ENCODE measurements around the gene TSFM. TPM values are rescaled to one million over a fixed set of nuclear protein-coding genes. Genes with fewer than 3 reads are reported as not detected.
"Not testable (repeated sequence)": the region's sequence is repeated elsewhere in the genome, so short reads cannot be mapped to it uniquely, and the experiment has no call there.

TSFM gene
- total RNA-seq, 1 experiment from 2014 or later, result 49.0 TPM

DNA sequence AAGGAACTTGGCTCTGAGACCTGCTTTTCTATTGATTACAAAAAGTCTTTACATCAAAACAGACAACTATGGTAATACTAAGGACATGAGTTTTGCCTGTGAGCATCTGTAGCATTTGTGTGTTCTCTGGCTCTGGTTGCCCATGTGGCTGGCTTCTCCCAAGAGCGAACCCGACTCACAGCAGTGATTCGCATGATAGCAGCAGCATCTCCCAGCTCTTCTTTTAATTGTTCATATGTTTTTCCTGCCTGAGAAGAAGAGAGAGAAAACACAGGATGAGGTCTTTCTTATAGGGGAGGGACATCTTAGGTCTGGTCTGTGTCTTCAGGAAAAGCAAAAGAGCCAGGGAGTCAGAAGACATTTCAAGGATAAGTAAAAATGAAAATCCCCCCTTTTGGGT, 18.4 kb downstream of the TSFM start:
- in situ Hi-C loops (cut with HindIII; ENCODE audit: low pct_unique_long_range_greater_than_20kb, low sequenced_read_pairs), result no loop called here
- DNase-seq (ENCODE audit: low read depth), result no peak

DNA sequence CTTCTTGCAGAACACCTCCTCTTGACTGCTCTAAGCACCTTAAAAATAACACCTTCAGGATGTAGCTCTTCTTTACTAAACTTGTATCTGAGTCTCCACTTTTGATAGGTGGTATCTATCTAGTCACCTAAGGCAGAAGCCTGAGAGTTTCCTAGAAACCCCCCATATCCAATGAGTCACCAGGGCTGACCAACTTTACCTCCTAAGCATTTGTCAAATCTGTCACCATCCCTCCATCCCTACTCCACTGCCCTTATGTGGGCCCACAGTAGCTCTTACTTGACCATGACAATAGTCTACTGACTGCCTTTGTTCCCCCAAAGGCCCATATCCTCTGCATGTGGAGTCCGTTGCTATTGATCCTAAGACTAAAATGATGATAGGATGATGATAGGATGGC, 20.0 kb downstream of the TSFM start:
- in situ Hi-C loops (cut with HindIII; ENCODE audit: low pct_unique_long_range_greater_than_20kb, low sequenced_read_pairs), result no loop called here

DNA sequence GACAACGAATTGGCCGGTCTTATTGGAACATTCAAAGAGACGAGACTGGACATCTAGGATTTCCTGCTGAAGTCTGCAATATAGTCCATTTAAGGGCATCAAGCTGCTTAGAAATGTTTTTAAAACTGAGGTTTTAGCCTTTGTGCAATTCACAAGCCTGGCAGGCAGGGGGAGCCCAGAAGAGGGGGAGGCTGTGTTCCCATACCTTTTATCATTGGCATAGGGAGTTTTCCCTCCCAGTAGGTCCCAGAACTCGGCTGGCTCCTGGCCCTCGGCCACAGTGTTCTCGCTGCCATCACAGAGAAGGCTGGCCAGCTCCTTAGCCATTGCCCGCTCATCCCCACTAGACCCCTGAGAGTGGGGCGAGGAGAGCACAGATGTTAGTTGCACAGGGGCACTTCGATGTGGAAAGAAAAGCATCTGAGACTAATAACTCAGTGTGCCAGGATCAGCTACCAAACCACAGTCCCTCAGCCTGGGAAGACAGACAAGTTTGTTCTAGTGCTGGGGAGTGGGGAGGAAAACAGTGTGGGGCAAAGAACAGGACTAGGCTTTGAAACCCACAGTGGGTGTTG, 20.8 kb downstream of the TSFM start:
- peak; percentile 31 for DNase-seq (ENCODE audit: low read depth)
- in situ Hi-C loops (cut with HindIII; ENCODE audit: low pct_unique_long_range_greater_than_20kb, low sequenced_read_pairs), result no loop called here

More for the DNA sequence above, 20.0 kb downstream of the TSFM start:
- no peak for DNase-seq (ENCODE audit: low read depth)

DNA sequence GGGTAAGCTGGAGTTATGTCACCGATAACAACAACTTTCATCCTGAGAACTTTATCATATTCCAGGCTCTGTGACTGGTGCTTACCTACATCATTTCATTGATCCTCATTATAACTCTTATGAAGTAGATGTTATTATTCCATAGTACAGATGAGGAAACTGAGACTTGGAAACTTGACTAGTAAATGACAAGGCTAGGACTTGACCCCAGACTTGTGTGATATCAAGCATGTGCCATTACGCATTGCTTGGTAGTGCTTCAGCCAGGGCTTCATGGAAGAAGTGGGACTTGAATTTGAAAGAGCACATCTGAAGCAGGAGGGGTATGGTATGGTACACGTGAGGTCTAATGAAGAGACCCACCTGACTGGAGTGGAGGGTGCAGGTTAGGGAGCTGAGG, 24.1 kb downstream of the TSFM start:
- in situ Hi-C loops (cut with HindIII; ENCODE audit: low pct_unique_long_range_greater_than_20kb, low sequenced_read_pairs), result no loop called here
- DNase-seq (ENCODE audit: low read depth), result no peak

DNA sequence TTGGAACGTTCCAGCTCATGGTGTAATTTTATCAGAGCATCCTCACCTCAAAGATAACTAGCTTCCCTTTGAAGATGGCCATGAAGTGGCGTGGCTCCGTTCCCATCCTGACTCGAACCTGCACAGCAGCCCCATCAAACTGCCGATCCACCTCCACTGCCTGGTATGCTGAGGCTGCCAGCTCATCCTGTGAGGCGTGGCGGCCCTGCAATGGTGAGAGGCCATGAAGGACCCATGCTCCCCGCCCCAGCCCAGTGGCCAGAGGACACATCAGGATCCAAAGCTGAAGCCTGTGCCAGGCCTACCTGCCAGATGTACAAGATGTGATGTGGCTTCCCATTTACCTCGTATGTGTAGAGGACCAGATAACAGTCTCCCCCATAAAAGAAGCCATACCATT, 24.7 kb downstream of the TSFM start:
- in situ Hi-C loops (cut with HindIII; ENCODE audit: low pct_unique_long_range_greater_than_20kb, low sequenced_read_pairs), result no loop called here
- no peak for DNase-seq (ENCODE audit: low read depth)

DNA sequence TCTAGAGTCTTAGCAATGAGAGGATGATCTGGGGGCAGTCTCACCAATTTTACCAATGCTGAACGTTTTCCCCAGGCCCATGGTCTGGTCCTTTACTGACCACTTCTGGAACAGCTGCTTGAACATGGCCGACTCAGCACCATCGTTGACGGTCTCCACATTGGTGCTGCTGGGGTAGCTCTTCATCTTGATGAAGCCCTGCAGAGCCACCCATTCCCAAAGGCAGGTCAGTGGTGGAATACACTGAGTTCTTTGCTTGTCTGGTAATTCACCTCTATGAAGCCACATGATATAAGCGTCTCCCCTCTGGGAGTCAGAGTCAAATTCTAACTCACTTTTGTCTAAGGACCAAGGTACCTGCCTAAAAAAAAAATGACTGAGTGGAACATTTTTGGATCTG, 25.8 kb downstream of the TSFM start:
- in situ Hi-C loops (cut with HindIII; ENCODE audit: low pct_unique_long_range_greater_than_20kb, low sequenced_read_pairs), result no loop called here
- DNase-seq (ENCODE audit: low read depth), result no peak

DNA sequence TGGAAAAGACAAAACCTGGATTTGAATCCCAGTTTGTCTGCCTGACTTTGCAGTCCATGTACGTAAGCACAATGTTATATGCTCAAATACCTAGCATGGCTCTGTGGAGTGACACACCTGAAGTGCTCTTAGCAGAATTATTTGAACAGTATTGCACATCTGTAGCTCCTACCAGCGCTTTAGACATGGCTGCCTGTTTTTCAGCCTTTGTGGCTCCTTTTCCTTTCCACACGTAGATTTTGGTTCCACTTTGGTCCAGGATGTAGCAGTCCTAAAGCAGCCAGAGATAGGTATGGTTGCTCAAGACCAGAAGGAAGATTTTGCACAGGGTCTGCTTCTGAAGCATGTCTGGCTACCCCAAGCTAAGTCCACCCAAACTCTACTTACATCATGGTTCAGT, 26.8 kb downstream of the TSFM start:
- no peak for DNase-seq (ENCODE audit: low read depth)
- in situ Hi-C loops (cut with HindIII; ENCODE audit: low pct_unique_long_range_greater_than_20kb, low sequenced_read_pairs), result no loop called here

DNA sequence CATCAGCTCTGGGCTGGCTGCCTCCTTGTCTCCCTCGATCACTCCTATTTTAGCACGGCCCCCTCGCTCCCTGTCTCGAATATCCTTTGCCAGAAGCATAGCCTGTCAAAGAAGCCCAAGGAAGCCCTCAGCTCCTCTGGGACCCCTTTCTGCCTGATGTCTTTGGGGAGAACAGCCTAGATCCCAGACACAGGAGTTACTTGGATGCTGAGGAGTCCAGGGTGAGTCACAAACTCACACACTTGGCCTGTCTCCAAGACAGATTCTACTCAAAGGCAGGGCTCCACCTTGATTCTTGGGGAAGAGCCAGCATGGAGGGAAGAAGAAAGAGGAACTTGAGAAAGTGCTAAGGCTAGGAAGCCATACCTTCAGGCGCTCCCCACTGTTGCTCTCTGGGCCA, 27.9 kb downstream of the TSFM start:
- in situ Hi-C loops (cut with HindIII; ENCODE audit: low pct_unique_long_range_greater_than_20kb, low sequenced_read_pairs), result no loop called here
- peak; percentile 55 for DNase-seq (ENCODE audit: low read depth)

DNA sequence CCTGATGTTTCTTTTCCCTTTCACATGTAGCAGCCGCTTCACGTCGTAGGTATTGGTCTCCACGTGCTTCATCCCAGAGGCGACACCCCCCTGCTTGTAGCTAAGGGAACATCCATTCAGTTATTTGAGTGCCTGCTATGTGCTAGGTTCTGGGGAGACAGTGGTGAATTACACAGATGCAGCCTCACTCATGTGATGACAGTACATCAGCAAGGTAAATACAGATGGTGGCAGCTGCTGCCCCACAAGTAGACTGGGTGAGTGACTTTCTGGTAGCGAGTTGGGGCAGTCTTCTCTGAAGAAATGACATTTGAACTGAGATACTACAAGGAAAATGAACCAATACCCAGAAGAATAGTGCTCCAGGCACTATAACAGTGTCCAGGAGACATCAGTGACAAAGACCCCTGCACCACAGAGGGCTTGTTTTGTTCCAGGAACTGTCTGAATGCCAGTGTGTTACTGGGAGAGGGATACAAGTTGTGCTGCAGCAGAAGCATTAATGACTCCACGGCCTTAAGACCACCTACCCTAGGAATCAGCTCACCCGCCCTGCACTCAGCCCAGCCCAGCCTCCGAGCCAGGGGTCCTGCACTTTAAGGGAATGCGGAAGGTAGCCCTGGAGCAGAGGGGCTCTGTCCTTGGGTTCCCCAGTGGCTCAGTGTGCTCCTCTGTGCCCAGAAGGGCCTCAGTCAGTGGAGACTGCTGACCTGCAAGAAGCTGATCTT, 28.6 kb downstream of the TSFM start:
- in situ Hi-C loops (cut with HindIII; ENCODE audit: low pct_unique_long_range_greater_than_20kb, low sequenced_read_pairs), result no loop called here
- DNase-seq (ENCODE audit: low read depth), result no peak

DNA sequence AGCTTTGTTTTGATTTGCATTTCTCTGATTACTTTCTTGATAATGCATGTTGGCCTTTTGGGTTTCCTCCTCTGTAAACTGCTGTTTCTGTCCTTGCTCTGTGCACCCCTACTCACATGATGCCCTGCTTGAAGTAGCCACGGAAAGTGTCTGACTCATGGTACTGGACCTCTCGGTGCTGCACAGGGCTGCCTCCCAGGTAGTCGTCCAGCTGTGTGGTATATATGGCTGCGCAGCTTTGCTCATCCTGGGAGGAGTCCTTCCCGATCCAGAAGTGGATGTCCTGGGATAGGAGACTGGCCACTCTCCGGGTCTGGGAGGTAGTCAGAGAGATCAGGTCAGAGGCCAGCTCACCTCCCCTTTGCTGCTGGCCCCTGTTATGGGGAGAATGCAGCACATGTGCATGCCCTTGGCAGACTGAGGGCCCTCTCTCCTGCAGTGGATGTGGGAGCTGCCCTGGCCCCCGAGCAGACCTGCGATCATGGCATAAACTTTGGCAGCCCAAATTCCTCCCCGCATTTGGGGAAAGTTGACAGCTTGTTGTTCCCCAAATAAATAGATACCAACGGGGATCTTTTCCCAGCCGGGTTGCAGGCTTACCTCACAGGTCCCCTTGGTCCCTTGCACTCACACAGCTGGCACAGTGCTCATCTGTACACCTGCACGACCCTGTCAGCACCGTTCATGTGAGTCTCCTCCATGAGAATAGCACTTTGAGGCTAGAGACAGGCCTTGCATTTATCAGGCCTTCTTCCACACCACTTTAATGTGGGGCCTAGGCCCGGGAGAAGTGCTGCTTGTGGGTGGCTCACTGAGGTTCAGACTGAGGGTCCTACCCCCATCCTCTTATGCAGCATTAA, 30.8 kb downstream of the TSFM start:
- in situ Hi-C loops (cut with HindIII; ENCODE audit: low pct_unique_long_range_greater_than_20kb, low sequenced_read_pairs), result no loop called here

DNA sequence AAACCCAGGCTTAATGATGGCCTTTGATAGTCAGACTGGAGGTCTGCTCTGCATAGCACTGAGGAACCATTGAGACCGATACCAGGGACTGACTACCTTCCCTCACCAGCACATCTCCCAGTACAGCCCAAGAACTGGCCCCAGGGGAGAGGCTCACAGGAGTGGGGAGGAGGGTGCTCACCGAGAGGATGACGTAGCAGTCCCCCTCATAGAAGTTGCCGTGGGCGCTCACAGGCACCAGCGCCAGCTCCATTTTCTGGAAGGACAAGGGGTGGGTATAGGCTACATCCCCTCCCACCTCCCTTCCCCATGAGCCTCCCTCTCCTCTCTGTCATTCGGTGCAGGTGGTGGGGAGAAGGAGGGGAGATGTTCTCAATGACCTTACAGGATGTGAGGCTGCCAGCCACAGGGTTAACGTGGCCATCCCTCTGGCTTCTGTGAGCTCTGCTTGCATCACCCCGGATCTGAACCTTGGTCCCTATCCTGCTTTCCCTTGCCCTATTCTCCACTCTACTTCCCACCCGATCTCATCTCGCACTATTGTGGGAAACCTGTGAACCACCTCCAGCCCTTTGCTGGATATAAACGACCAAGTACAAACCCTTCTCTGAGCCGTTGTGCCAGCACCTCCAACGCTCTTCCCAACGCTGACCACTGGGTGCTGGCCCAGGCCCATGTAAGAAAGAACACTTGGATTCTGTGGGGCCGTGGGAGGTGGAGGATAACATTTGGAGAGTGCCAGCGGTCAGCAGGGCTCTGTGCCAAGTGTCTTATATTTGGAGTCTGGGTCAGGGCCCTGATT, 31.6 kb downstream of the TSFM start:
- DNase-seq (ENCODE audit: low read depth), result no peak
- in situ Hi-C loops (cut with HindIII; ENCODE audit: low pct_unique_long_range_greater_than_20kb, low sequenced_read_pairs), result no loop called here

More for the DNA sequence above, 30.8 kb downstream of the TSFM start:
- DNase-seq (ENCODE audit: low read depth), result no peak

DNA sequence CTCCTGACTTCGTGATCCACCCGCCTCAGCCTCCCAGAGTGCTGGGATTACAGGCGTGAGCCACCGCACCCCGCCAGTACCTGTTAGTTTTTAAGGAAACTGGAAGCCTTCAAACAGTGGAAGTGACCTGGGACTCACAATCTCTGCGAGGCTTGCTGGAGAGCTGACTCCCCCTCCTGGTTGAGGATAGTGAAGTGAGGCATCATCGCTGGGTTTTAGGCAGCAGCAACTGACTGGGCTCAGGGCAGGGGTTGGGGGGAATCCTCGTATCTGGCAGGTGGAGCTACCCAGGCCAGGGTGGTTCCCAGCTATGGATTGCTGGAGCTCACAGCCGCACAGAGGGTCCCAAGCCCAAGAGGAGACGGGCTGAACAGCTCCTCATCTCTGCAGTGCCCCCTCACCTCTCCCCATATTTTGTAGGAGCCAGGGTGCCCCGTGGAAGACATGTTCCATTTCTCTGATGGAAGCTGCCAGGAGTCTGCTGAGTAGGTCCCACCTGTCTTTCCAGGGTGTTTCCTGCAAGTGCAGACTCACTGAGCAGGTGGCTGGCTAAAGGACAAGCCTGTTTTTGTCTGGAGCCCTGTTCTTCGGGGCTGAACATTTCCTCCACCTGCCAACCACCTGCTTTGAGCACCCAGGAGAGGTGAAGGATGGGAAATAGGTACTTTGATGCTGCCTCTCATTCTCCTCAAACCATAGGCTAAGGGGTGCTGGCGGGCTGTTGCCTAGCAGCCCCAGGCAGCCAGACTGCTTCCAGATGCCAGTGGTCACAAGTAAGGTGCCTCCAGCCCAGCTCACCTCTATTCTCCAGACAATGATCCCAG, 32.8 kb downstream of the TSFM start:
- DNase-seq (ENCODE audit: low read depth), result no peak
- in situ Hi-C loops (cut with HindIII; ENCODE audit: low pct_unique_long_range_greater_than_20kb, low sequenced_read_pairs), result no loop called here

DNA sequence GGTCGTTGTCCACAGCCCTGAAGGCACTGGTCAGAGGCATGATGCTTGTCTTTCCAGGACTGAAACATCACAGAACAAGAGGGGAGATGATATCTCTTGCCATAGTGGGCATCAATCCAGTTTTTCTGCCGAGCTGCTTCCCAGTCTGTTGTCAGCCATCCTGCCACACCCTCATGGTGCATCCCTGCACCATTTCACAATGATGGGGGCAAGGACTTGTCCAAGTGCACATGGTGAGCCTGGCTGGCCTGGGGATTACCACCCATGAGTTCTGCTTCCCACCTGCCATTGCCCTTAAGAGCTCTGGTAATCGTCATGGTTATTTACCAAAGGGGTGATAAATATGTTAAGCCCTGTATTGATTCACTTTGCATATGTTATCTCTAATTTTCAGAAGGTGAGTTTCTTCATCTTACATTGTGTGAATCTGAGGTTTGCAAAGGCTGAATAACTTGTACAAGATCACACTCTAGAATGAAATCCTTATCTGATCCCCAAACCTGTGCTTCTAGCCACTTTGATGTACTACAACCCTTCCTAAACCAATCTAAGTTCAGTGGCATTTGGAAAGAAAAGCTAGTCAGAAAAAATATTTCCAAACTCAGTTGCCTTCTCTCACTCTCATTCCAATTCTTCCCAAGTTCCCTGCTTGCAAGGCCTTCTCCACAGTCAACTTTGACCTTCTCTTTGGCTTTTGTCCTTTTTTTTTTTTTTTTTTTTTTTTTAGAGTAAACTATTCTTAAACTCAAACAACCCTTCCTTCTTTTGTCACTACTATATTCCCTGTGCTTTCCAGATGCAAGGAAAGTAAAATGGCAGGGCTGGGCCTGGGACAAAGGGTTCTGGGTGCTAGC, 33.6 kb downstream of the TSFM start:
- in situ Hi-C loops (cut with HindIII; ENCODE audit: low pct_unique_long_range_greater_than_20kb, low sequenced_read_pairs), result no loop called here
- no peak for DNase-seq (ENCODE audit: low read depth)

DNA sequence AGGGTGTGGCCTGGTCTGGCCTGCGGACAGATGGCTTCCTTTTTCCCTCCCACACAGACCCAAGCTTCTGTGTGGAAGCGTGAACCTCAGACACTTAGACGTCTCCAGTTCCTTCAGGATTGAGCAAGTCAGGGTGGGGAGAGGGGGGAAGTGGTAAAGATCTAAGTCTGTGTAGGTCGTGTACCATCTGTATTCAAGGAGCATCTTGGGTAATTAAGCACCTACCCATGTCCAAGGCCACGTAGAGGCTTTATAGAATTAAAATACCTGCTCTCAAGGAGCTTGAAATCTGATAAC, 34.2 kb downstream of the TSFM start:
- no peak for DNase-seq (ENCODE audit: low read depth)
- in situ Hi-C loops (cut with HindIII; ENCODE audit: low pct_unique_long_range_greater_than_20kb, low sequenced_read_pairs), result no loop called here

DNA sequence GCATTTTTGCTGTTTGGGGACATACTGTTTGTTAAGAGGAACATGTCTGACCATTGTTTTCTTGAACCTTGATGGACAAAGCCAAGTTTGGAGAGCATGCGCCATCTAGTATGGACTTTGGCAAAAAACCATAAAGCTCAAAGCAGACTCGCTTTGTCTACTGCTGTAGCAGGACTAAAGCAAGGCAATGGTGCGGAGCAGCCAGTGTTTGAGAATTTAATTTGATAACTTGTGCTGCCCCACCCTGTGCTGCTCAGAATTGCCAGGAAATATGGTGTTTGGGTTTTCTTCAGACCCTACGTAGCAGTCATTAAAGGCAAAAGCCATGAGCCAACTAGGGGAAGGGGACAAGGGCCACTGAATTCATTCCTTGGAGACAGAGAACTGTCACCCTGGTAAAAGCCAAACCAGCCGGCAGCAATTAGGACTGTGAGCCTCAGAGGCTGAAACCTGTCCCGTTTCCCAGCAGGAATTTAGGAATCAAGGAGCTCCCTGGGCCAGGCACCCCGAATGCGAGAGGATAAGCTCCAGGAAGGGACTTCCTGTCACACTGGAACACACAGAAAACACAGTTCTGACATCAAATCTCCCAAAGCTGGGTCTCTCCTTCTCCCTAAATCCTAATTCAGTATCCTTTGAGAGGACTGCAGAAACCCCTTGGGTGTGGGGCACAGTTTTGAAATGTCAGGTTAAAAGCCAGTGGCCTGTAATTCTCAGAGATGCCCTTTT, 34.8 kb downstream of the TSFM start:
- in situ Hi-C loops (cut with HindIII; ENCODE audit: low pct_unique_long_range_greater_than_20kb, low sequenced_read_pairs), result no loop called here

DNA sequence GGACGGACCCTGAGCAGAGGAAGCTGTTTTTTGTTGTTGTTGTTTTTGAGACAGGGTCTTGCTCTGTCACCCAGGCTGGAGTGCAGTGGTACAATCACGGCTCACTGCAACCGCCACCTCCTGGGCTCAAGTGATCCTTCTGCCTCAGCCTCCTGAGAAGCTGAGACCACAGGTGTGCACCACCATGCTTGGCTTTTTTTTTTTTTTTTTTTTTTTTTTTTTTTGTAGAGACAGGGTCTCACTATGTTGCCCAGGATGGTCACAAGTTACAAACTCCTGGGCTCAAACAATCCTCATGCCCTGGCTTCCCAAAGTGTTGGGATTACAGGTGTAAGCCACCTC, 35.4 kb downstream of the TSFM start:
- in situ Hi-C loops (cut with HindIII; ENCODE audit: low pct_unique_long_range_greater_than_20kb, low sequenced_read_pairs); DNase-seq (ENCODE audit: low read depth): not testable (repeated sequence)

More for the DNA sequence above, 34.8 kb downstream of the TSFM start:
- no peak for DNase-seq (ENCODE audit: low read depth)

DNA sequence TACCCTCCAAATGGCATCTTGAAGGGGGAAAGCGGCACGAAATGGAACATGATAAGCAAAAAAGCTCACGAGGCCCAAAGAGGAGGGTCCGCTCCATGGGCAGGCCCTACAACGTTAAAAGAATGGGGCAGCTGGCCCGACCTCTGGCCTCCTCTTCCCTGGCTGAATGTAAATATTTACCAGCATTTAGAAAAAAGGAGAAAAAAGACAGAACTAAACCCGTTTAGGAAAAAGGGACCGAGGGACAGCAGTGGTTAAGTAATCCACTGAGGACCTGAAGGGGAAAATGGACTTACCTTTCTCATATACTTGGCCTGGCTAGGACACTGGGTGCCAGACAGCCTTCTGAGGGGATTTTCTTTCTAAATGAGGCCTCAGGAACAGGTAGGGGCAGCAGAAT, 37.5 kb downstream of the TSFM start:
- DNase-seq (ENCODE audit: low read depth); in situ Hi-C loops (cut with HindIII; ENCODE audit: low pct_unique_long_range_greater_than_20kb, low sequenced_read_pairs): not testable (repeated sequence)

All from Caki2 (cell line).